Measurements from ENCODE around the gene ERCC6.

GRCh38 chr10:49559476-49559875 is 20.6 kb upstream of the ERCC6 start:
- TF ChIP-seq EZH2phosphoT487 (IDR thresholded peaks at IDR 0.05; ENCODE audit: insufficient read depth, low read depth) (no peak), EZH2 (IDR thresholded peaks at IDR 0.05; ENCODE audit: insufficient read depth, poor library complexity, severe bottlenecking) (no peak)

Data from GM23248 (cell line).